Measurements from ENCODE around the gene RAP1GAP2. TPM values are rescaled to one million over a fixed set of nuclear protein-coding genes. Genes with fewer than 3 reads are reported as not detected.

Gene RAP1GAP2
- total RNA-seq, 6 donors from 2014 or later: 6.3 to 19.4 (median 13.6) TPM

- 73 to 79% methylated on average over 8 to 13 of the region's 13 CpGs for WGBS, 2 donors
- Histone ChIP-seq H3K4me3 (no peak overlapping the region), H3K9me3 (no peaks in the 10 kb centered on the region), H3K36me3 (no peaks in the 10 kb centered on the region), H3K4me1 (peaks cover 0 to 3% (median 0%) of the 10 kb centered on the region in 4 donors), H3K27ac (no peak overlapping the region), H3K27me3 (no peaks in the 10 kb centered on the region)
- no peak for DNase-seq
- TF ChIP-seq POLR2AphosphoS5 (IDR thresholded peaks at IDR 0.05): no peak
- TF ChIP-seq CTCF (IDR thresholded peaks at IDR 0.05): no peak
- no peak for TF ChIP-seq EP300 (IDR thresholded peaks at IDR 0.05)
- ATAC-seq (ENCODE audit: low FRiP score in 2 of 2): no peak
These were observed 239.2 kb downstream of the RAP1GAP2 start for GRCh38 chr17:3035256-3035967.

GRCh38 chr17:3035968-3036280 lies 239.7 kb downstream of the RAP1GAP2 start:
- Histone ChIP-seq H3K4me1 (no peaks in the 10 kb centered on the region), H3K4me3 (no peak overlapping the region), H3K27ac (no peak overlapping the region), H3K27me3 (no peaks in the 10 kb centered on the region), H3K9me3 (no peaks in the 10 kb centered on the region), H3K36me3 (no peaks in the 10 kb centered on the region)
- DNase-seq (no peak), ATAC-seq (ENCODE audit: low FRiP score in 2 of 2) (no peak)
- whole genome bisulfite sequencing, 2 donors: 84 to 86% methylated on average over 7 of the region's 7 CpGs
- TF ChIP-seq POLR2A (IDR thresholded peaks at IDR 0.05) (no peak), EP300 (IDR thresholded peaks at IDR 0.05) (no peak), CTCF (IDR thresholded peaks at IDR 0.05) (no peak), POLR2AphosphoS5 (IDR thresholded peaks at IDR 0.05) (no peak)

- H3K9me3 ChIP-seq: no peaks in the 10 kb centered on the region
- no peaks in the 10 kb centered on the region for H3K36me3 ChIP-seq
- H3K27ac ChIP-seq: no peak overlapping the region
- WGBS, 2 donors: 77 to 83% methylated on average over 4 to 6 of the region's 6 CpGs
- DNase-seq (no peak), ATAC-seq (ENCODE audit: low FRiP score in 2 of 2) (no peak)
- H3K4me3 ChIP-seq: no peak overlapping the region
- H3K27me3 ChIP-seq: no peaks in the 10 kb centered on the region
- no peaks in the 10 kb centered on the region for H3K4me1 ChIP-seq
- TF ChIP-seq POLR2AphosphoS5 (IDR thresholded peaks at IDR 0.05) (no peak), CTCF (IDR thresholded peaks at IDR 0.05) (no peak), EP300 (IDR thresholded peaks at IDR 0.05) (no peak), POLR2A (IDR thresholded peaks at IDR 0.05) (no peak)
These were observed 240.6 kb downstream of the RAP1GAP2 start for GRCh38 chr17:3036800-3037199.

GRCh38 chr17:3037259-3037658 lies 241.0 kb downstream of the RAP1GAP2 start:
- no peak for TF ChIP-seq POLR2A (IDR thresholded peaks at IDR 0.05)
- TF ChIP-seq POLR2AphosphoS5 (IDR thresholded peaks at IDR 0.05): no peak
- TF ChIP-seq CTCF (IDR thresholded peaks at IDR 0.05): no peak
- TF ChIP-seq EP300 (IDR thresholded peaks at IDR 0.05): no peak
- no peak for ATAC-seq (ENCODE audit: low FRiP score in 2 of 2)
- H3K27ac ChIP-seq: no peak overlapping the region
- no peaks in the 10 kb centered on the region for H3K9me3 ChIP-seq
- no peak for DNase-seq
- H3K27me3 ChIP-seq: no peaks in the 10 kb centered on the region
- no peaks in the 10 kb centered on the region for H3K4me1 ChIP-seq
- 49 to 61% methylated on average over 9 of the region's 9 CpGs for WGBS, 2 donors
- H3K4me3 ChIP-seq: no peak overlapping the region
- H3K36me3 ChIP-seq: no peaks in the 10 kb centered on the region

- no peaks in the 10 kb centered on the region for H3K36me3 ChIP-seq
- WGBS, 2 donors: 46 to 51% methylated on average over 5 of the region's 5 CpGs
- no peaks in the 10 kb centered on the region for H3K27me3 ChIP-seq
- DNase-seq: no peak
- H3K9me3 ChIP-seq: peaks cover 0 to 7% (median 4%) of the 10 kb centered on the region in 4 donors
- H3K4me3 ChIP-seq: no peak overlapping the region
- no peaks in the 10 kb centered on the region for H3K4me1 ChIP-seq
- ATAC-seq (ENCODE audit: low FRiP score in 2 of 2): no peak
- no peak overlapping the region for H3K27ac ChIP-seq
- TF ChIP-seq POLR2AphosphoS5 (IDR thresholded peaks at IDR 0.05) (no peak), EP300 (IDR thresholded peaks at IDR 0.05) (no peak), CTCF (IDR thresholded peaks at IDR 0.05) (no peak), POLR2A (IDR thresholded peaks at IDR 0.05) (no peak)
These were observed 242.7 kb downstream of the RAP1GAP2 start for GRCh38 chr17:3038941-3039340.
